Measurements from ENCODE around the gene NFATC2IP.
"Not testable (repeated sequence)": the region's sequence is repeated elsewhere in the genome, so short reads cannot be mapped to it uniquely, and the experiment has no call there.

The NFATC2IP gene

DNA sequence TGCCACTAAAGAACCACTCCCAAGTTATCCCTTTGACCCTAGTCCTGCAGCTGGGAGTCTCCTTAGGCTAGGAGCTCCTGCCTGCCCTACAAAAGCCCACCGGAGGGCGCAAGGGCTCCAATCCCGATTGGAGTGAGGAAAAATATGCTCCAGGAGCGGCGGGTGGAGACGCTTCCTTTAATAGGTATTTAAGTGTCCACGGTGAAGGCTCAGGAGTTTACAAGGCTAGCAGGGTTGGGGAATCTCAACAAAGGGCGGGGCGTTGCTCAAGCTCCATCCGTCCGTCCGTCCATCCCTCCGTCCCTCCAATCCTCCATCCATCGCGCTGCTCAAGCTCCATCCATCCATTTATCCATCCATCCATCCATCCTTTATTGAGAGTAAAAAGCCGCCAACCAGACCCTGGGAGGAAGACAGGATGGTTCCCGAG is 23.3 kb downstream of the NFATC2IP start:
- DNase-seq (ENCODE audit: low spot score) = peak; percentile 65

DNA sequence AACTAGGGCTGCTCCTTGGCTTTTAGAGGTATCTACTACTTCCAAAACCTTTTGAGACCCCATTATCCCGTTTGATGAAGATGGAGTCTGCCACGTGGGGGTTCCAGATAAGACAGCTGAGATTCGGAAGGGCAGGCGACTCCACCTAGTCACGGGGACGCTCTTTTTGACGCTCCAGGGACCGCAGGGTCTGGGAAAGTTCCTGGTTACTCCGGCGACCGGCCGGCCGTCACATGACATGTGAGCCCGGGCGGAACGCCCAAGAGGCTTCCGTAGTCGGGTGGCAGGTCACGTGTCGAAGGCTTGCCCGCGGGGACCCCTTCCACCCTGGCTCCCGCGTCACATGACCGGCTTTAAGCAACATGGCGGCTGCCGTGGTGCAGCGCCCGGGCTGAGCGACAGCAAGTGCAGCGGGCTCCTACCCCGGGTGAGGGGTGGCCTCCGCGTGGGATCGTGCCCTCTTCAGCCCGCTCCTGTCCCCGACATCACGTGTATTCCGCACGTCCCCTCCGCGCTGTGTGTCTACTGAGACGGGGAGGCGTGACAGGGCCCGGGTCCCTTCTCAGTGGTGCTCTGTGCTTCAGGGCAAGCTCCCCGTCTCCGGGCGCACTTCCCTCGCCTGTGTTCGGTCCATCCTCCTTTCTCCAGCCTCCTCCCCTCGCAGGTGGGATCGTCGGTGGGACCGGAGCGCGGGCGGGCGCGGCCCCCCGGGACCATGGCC is 23.9 kb downstream of the NFATC2IP start, which contains the start of gene SPNS1:
TSS of gene SPNS1 (plus strand) at position 342 of the 721 bp plus-strand sequence. CDS start at position 716, 374 bp downstream.
- DNase-seq (ENCODE audit: low spot score) = peak; percentile 98

DNA sequence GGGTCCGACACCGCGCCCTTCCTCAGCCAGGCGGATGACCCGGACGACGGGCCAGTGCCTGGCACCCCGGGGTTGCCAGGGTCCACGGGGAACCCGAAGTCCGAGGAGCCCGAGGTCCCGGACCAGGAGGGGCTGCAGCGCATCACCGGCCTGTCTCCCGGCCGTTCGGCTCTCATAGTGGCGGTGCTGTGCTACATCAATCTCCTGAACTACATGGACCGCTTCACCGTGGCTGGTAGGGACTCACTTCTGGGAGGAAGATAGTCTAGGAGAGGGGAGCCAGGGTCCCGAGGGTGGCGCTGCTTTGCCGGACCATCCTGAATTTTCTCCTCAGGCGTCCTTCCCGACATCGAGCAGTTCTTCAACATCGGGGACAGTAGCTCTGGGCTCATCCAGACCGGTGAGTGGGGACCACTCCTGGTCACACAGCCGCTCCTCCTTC is 24.4 kb downstream of the NFATC2IP start:
- no peak for DNase-seq (ENCODE audit: low spot score)

DNA sequence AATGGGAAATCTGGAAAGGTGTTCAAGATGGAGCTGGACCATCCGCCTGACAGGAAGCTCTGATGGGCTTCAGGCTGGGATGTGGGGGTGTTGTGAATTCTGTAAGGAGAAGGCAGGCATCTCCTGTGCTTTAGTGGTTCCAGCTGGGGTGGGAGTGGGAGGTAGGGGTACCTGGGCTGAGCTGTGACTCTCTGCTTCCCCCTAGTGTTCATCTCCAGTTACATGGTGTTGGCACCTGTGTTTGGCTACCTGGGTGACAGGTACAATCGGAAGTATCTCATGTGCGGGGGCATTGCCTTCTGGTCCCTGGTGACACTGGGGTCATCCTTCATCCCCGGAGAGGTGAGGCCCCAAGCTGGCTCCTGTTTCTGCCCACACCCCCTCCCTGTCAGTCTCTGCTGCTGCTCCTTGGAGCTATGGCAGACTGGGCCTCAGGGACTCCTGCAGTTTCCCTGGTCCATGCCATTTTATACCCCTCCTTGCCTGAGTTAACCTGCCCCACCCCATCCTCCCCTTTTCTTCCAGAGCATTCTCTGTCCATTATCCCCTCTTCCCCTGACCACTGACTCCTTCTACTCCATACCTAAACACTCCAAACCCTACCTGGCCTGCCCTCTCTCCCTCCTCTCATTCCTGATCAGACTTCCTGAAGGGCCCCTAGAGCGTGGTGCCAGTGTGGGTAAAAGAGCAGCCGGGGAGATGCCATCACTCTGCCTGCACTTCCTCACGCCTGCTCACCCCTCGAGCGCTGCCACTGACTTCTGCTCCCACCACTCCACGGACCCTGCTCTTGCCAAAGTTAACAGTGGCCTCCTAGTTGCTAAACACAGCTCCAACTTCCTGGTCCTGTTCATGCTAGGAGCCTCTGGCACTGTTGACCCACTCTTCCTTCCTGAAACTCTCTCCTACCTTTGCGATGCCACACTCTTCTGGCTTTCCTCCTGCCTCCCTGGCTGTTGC is 27.2 kb downstream of the NFATC2IP start:
- peak; percentile 73 for DNase-seq (ENCODE audit: low spot score)

DNA sequence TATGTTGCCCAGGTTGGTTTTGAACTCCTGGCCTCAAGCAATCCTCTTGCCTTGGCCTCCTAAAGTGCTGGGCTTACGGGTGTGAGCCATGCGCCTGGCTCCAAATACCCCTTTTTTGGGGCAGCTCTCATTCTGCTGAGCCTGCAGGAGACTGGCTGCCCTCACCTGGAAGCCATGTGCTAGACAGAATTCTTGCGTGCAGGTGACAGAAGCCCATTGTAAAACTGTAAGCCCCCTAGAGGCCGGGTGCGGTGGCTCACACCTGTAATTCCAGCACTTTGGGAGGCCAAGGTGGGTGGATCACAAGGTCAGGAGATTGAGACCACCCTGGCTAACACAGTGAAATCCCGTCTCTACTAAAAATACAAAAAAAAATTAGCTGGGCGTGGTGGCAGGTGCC is 29.6 kb downstream of the NFATC2IP start:
- DNase-seq (ENCODE audit: low spot score) = not testable (repeated sequence)

DNA sequence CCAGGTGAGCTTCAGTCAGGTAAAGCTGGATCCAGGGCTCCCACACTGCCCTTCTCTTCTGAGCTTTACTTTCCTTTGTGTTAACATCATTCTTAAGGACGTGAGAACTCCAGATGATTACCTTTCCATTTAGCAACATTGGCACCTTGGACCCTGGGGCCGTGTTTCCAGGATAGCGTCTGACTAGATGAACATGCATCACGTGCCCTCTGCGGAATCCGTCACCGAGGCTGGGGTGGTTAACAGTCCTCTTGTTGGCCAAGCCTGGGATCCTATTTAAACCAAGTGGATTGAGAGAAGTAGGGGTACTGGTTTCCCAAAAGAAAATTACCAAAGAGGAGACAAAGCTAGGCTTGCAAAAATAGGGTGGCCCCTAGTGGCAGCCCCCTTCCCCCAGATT is 30.2 kb downstream of the NFATC2IP start:
- DNase-seq (ENCODE audit: low spot score) = no peak

DNA sequence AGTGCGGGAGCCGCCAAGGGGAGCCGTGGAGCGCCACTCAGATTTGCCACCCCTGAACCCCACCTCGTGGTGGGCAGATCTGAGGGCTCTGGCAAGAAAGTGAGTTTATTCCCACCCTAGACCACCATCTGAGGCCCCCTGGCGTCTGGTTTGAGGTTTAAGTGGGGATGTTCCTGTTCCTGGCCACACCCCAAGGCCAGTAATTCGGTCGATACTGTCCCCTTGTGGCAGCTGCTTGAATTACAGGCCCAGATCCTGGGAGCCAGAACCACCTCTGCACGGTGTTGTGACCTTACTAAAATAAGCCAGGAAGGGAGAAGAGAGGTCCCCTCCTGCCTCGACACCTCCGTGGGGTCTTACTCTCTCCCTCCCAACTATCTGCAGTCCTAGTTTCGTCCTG is 30.8 kb downstream of the NFATC2IP start:
- DNase-seq (ENCODE audit: low spot score) = peak; percentile 36

DNA sequence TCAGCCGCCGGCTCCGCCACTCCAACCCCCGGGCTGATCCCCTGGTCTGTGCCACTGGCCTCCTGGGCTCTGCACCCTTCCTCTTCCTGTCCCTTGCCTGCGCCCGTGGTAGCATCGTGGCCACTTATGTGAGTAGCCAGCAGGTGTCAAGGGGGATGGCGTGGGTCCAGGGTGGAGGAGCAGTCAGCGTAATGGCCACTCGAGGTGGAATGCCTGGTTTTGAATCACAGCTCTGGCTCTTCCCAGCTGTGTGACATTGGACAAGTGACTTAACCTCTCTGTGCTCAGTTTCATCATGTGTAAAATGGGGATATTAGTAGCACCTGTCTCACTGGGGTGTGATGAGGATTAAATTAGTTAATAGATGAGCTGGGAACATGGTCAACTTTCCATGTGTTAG is 31.7 kb downstream of the NFATC2IP start:
- no peak for DNase-seq (ENCODE audit: low spot score)

DNA sequence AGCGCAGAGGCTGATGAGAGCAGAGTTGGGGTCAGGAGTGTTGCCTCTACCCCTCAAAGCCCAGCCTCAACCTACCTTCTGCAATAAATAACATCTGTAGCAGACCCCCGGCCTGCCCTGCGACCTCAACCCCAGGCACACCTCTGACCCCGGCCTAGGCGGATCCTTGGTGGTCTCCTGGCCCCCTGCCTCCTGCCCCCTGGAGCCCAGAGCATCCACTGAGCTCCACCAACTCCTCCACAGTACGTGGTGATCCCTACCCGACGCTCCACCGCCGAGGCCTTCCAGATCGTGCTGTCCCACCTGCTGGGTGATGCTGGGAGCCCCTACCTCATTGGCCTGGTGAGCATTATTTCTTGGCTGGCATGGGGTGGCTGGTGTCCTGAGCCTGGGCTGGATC is 32.2 kb downstream of the NFATC2IP start:
- DNase-seq (ENCODE audit: low spot score) = no peak

DNA sequence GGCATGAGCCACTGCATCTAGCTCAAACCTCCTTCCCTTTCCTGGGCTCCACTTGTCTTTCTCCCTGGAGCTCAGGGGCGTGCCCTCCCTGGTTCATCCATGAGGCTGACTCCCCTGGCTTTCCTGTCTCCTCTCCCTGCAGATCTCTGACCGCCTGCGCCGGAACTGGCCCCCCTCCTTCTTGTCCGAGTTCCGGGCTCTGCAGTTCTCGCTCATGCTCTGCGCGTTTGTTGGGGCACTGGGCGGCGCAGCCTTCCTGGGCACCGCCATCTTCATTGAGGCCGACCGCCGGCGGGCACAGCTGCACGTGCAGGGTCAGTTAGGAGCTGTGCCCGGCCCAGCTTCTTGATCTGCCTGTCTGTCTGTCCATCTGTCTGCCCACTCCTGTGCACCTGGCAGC is 32.9 kb downstream of the NFATC2IP start:
- no peak for DNase-seq (ENCODE audit: low spot score)

DNA sequence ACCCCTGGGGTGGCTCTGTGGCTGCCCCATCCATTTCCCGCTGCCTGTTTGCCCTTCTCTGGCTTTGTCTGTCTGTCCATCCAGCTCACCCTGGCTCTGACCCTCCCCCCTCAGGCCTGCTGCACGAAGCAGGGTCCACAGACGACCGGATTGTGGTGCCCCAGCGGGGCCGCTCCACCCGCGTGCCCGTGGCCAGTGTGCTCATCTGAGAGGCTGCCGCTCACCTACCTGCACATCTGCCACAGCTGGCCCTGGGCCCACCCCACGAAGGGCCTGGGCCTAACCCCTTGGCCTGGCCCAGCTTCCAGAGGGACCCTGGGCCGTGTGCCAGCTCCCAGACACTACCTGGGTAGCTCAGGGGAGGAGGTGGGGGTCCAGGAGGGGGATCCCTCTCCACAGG is 33.4 kb downstream of the NFATC2IP start:
- DNase-seq (ENCODE audit: low spot score) = no peak

DNA sequence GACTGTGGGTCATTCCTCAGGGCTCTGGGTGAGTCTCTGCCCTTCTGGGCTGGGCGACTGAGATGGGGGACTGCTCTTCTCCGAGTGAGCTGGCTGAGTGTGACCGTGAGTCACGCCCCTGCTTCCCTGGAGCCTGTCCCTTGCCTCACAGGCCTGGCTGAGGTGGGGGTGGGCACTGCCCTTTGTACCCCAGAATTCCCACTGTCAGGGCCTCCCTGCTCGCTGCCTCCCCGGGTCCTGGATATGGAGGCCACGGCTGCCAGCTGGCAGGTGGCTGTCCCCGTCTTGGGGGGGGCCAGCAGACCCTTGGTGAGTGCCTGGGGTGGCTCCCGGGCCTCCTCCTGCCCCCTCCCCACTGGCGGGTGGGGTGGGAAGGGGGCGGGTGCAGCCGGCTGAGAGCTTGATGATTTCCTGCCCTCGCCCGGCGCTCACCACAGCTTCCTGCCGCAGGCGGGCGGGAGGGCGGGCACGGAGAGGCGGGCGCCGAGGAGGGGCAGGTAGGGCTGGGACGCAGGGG is 33.9 kb downstream of the NFATC2IP start, which contains the start of gene LAT:
TSS of gene LAT (plus strand) at position 434 of the 517 bp plus-strand sequence. CDS start 366 bp downstream, outside the sequence.
- no peak for DNase-seq (ENCODE audit: low spot score)

DNA sequence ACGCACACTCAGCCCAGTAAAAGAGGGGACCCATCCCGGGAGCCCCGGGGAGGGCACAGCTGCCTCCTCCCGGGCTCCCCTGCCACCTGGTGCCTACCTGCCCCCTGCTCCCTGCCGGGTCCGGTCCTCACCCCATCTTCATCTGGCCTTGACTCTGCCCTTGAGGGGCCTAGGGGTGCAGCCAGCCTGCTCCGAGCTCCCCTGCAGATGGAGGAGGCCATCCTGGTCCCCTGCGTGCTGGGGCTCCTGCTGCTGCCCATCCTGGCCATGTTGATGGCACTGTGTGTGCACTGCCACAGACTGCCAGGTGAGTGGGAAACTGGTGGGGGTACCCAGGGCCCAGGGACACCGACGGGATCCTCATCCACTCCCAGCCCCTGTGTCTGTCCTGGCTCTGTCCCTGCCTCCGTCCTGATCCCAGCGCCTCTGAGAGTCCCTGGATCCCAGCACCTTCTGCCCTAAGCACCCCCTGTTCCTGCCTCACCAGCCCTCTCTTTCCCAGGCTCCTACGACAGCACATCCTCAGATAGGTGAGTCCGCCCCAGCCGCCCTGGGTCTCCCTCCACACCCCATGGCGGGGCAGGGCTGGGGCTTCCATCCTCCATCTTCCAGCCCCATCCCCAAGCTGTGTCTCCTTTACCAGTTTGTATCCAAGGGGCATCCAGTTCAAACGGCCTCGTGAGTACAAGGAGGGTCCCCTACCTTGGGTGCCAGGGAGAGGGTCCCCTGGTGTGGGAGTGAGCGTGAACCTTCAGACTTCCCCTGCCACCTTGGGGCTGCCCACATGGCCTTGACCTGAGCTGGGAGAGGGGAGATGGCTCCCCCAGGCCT is 34.7 kb downstream of the NFATC2IP start:
- DNase-seq (ENCODE audit: low spot score) = no peak

DNA sequence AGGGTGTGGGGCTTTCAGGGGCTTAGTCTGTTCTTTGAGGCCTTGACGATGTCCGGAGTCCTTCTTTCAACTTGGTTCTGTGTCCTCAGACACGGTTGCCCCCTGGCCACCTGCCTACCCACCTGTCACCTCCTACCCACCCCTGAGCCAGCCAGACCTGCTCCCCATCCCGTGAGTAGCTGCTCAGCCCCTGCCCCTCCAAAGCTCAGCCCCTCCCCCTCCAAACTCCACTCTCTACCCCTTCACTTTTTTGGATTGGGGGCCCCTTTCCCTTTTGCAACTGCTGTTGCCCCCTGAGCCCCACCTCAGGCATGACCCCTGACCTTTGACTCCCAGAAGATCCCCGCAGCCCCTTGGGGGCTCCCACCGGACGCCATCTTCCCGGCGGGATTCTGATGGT is 35.3 kb downstream of the NFATC2IP start:
- DNase-seq (ENCODE audit: low spot score) = no peak

DNA sequence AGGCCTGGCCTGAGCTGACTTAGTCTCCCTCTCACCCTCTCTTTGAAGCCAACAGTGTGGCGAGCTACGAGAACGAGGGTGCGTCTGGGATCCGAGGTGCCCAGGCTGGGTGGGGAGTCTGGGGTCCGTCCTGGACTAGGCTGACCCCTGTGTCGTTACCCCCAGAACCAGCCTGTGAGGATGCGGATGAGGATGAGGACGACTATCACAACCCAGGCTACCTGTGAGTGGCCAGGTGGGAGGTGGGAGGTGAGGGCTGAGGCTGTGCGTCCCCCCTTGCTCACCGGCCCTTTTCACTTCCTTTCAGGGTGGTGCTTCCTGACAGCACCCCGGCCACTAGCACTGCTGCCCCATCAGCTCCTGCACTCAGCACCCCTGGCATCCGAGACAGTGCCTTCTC is 35.8 kb downstream of the NFATC2IP start:
- DNase-seq (ENCODE audit: low spot score) = no peak

DNA sequence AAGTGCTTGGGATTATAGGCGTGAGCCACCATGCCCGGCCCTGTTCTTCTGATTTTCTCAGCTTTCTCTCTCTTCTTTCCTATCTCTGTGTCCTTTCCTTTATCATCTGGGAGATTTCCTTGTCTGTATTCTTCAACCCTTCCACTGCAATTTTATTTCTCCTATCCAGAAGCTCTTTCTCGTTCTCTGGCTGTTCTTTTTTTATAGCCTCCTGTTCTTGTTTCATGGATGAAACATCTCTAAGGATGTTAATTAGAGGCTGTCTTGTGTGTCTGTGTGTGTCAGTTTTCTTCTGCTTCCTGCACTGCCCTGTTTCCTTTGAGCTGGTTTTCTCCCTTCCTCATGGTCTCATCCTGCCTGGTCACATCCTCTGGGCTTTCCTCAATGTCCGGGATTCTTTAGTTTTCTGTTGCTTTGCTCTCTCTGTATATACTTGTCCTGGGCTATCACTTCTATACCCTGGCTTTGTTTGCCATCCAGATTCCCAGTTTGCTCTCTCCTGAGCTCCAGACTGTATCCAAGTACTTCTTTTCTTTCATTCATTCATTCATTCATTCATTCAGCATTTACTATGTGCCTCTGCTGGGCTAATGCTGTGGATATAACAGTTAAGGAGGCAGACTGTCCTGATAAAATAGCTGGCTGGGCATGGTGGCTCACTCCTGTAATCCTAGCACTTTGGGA is 36.6 kb downstream of the NFATC2IP start:
- DNase-seq (ENCODE audit: low spot score) = no peak

DNA sequence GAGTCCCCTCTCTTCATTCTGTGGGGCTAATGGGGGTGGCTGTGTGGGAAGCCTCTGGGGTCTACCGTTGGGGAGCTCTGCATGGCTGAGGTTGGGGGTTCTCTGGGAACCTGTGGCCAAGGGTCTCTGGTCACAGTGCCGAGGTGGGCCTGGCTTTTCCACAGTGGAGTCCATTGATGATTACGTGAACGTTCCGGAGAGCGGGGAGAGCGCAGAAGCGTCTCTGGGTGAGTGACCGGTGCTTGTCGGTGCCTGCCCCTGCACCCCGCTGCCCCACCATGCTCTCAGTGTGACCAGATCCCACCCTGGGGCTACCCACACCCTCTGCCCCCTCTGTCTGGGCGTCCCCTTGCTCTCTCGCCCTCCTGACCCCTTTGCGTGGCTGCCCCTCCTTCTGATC is 38.6 kb downstream of the NFATC2IP start:
- no peak for DNase-seq (ENCODE audit: low spot score)

DNA sequence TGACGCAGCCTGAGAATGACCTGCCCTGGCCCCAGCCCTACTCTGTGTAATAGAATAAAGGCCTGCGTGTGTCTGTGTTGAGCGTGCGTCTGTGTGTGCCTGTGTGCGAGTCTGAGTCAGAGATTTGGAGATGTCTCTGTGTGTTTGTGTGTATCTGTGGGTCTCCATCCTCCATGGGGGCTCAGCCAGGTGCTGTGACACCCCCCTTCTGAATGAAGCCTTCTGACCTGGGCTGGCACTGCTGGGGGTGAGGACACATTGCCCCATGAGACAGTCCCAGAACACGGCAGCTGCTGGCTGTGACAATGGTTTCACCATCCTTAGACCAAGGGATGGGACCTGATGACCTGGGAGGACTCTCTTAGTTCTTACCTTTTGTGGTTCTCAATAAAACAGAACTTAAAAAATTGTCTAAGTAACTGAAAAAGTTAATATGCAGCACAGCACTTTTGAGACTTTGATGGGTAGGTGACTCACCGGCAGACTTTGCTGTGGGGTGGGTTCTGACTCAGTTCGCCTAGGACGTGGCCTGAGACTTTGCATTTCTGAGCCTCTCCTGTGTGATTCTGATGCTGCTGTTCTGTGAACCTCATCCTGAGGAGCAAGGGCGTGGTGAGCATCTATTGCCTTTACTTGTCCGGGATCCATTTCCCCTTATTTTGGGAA is 39.8 kb downstream of the NFATC2IP start:
- no peak for DNase-seq (ENCODE audit: low spot score)

DNA sequence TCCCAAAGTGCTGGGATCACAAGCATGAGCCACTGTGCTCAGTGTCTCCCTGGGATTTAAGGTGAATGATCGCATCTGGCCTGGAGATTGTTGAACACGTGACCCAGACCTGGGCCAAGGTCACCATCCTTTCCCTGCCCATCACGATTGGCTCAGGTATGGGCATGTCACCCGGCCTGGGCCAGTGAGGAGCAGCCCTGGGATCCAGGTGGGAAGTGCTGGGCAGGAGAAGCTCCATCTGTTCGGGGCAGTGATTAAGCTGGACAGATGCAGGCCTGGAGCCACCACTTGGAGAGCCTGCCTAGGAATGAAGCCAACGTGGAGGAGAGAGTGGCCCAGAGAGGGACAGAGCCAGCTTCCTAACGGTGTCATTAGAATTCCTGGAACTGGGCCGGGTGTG is 41.0 kb downstream of the NFATC2IP start:
- no peak for DNase-seq (ENCODE audit: low spot score)

DNA sequence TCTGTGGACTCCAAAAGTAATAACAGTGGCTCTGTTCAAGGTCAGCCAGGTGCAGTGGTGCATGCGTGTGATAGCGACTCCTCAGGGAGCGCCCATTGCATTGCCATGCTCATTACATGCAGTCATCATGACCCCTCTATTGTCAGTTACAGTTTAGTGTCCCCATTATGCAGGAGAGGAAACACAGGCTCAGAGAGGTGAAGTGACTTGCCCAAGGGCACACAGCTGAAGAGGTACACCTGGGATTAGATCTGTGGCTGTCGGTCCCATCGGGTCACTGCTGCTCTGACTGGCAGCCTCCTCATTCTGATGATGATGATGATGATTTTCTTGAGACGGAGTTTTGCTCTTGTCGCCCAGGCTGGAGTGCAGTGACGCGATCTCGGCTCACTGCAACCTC is 41.8 kb downstream of the NFATC2IP start:
- no peak for DNase-seq (ENCODE audit: low spot score)

DNA sequence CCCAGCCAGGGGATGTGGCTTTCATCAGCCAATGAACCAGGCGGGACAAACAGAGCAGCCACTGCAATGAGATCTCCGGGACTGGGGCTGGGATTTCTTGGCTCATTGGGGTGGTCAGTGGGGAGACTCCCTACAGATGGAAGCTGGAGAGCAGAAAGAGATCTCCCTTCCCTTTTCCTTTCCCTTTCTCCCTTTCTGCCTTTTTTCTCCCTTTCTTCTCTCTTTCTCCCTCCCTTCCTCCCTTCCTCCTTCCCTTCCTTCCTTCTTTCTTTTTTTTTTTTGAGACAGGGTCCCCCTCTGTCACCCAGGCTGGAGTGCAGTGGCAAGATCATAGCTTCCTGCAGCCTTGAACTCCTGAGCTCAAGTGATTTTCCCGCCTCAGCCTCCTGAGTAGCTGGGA is 48.1 kb downstream of the NFATC2IP start:
- DNase-seq (ENCODE audit: low spot score) = no peak
